ENCODE measurements around the gene ZNF770.

- no peak for TF ChIP-seq CTCF (IDR thresholded peaks at IDR 0.05)
- TF ChIP-seq POLR2A (IDR thresholded peaks at IDR 0.05): no peak
Observed at GRCh38 chr15:34933432-34933975, 54.6 kb downstream of the ZNF770 start.

Measured in vagina (tissue), 2 donors.